Left colon (tissue), 2 donors: Measurements from ENCODE around the gene FAM83F. TPM values are rescaled to one million over a fixed set of nuclear protein-coding genes. Genes with fewer than 3 reads are reported as not detected.

Source experiments
- ATAC-seq: fragments of 200-7000 bp; cut with Tn5 transposase; one replicate; pipeline ENCODE4 v1.9.1; 2020; ENCODE audit warnings: mild to moderate bottlenecking, moderate library complexity
- DNase-seq, 2 donors: peaks; one replicate each; pipeline ENCODE4 v3.0.0-alpha.2; 2020
- intact Hi-C, 2 donors: fragments of 100-400 bp; cut with DNase I in 1 of 2; cut with micrococcal nuclease in 1 of 2; formaldehyde crosslinking; loops; one replicate each; pipeline versions ENCODE4 v1.11.2 to v1.14.0; 2022; cut with DNase I, micrococcal nuclease
- total RNA-seq, 2 donors: library from RNA; stranded (reverse); fragmentation: NEBNext Ultra II Directional; extraction: Animal tissue kit (Norgen Biotek cat#: 25700); gene quantifications; one replicate each; pipeline ENCODE4 v1.2.1, GENCODE V29; 2021
- donor health status: DM: no; HTN: no; CAD: no.
- donor health status: DM: yes; HTN: yes; CAD: no.

The FAM83F gene
- total RNA-seq, 2 donors from 2014 or later: 35.3 to 44.3 TPM

GRCh38 chr22:39960791-39961746 is 33.7 kb upstream of the FAM83F start:
- peak; percentile 44 for ATAC-seq

GRCh38 chr22:39962071-39962470 is 32.7 kb upstream of the FAM83F start:
- no peak for DNase-seq
- intact Hi-C loops: no loop called here

More at GRCh38 chr22:39960791-39961746, 33.7 kb upstream of the FAM83F start:
- intact Hi-C loops: no loop called here
- DNase-seq: peak in 1 of 2 donors; percentile 38

GRCh38 chr22:39965748-39966147 is 29.0 kb upstream of the FAM83F start:
- intact Hi-C loops: no loop called here
- no peak for ATAC-seq
- DNase-seq: no peak

More at GRCh38 chr22:39962071-39962470, 32.7 kb upstream of the FAM83F start:
- ATAC-seq: no peak

- ATAC-seq (peak; percentile 82), DNase-seq (no peak)
- intact Hi-C loops: no loop called here
These were observed 28.3 kb upstream of the FAM83F start for GRCh38 chr22:39966470-39966869.

GRCh38 chr22:39967103-39967829 is 27.5 kb upstream of the FAM83F start:
- DNase-seq (peak in 1 of 2 donors; percentile 40), ATAC-seq (peak; percentile 82)
- intact Hi-C loops: no loop called here

- no peak for ATAC-seq
- DNase-seq: no peak
- intact Hi-C loops: no loop called here
These were observed 26.5 kb upstream of the FAM83F start for GRCh38 chr22:39967996-39968972.

GRCh38 chr22:39970742-39971141 is 24.0 kb upstream of the FAM83F start:
- no peak for DNase-seq
- ATAC-seq: no peak
- intact Hi-C loops: no loop called here

GRCh38 chr22:39972641-39973040 is 22.1 kb upstream of the FAM83F start:
- ATAC-seq: no peak
- no peak for DNase-seq
- intact Hi-C loops: no loop called here

GRCh38 chr22:39973656-39974055 is 21.1 kb upstream of the FAM83F start:
- ATAC-seq: no peak
- intact Hi-C loops: no loop called here

GRCh38 chr22:39974065-39974464 is 20.7 kb upstream of the FAM83F start:
- ATAC-seq: no peak
- intact Hi-C loops: no loop called here
- DNase-seq: no peak

More at GRCh38 chr22:39973656-39974055, 21.1 kb upstream of the FAM83F start:
- no peak for DNase-seq

- DNase-seq (no peak), ATAC-seq (no peak)
- intact Hi-C loops: no loop called here
These were observed 15.7 kb upstream of the FAM83F start for GRCh38 chr22:39979048-39979447.

GRCh38 chr22:39979458-39979857 is 15.3 kb upstream of the FAM83F start:
- intact Hi-C loops: no loop called here
- DNase-seq (no peak), ATAC-seq (no peak)

GRCh38 chr22:39980596-39980995 is 14.2 kb upstream of the FAM83F start:
- intact Hi-C loops: no loop called here
- no peak for DNase-seq
- no peak for ATAC-seq

GRCh38 chr22:39983346-39983745 is 11.4 kb upstream of the FAM83F start:
- ATAC-seq (no peak), DNase-seq (no peak)

GRCh38 chr22:39984006-39984405 is 10.7 kb upstream of the FAM83F start:
- DNase-seq (no peak), ATAC-seq (no peak)
- intact Hi-C loops: no loop called here

More at GRCh38 chr22:39983346-39983745, 11.4 kb upstream of the FAM83F start:
- intact Hi-C loops: no loop called here

GRCh38 chr22:39984746-39985145 is 10.0 kb upstream of the FAM83F start:
- no peak for DNase-seq
- ATAC-seq: no peak
- intact Hi-C loops: no loop called here

GRCh38 chr22:39985383-39986035 is 9.2 kb upstream of the FAM83F start:
- DNase-seq (peak; percentile 29 to 52), ATAC-seq (peak; percentile 96)
- intact Hi-C loops: no loop called here
